Endometrium (tissue), 2 donors: ENCODE measurements around the gene KIF3A.

Source experiments
- FAIRE-seq: peaks from 2 replicates; lab custom pipeline; 2012; peaks lifted over from hg19 to GRCh38; lab: Jason Lieb, UNC
- donor health status: control.
- donor health status: control.

Gene KIF3A

GRCh38 chr5:132677682-132678400, 59.5 kb downstream of the KIF3A start:
- no peak for FAIRE-seq

DNA sequence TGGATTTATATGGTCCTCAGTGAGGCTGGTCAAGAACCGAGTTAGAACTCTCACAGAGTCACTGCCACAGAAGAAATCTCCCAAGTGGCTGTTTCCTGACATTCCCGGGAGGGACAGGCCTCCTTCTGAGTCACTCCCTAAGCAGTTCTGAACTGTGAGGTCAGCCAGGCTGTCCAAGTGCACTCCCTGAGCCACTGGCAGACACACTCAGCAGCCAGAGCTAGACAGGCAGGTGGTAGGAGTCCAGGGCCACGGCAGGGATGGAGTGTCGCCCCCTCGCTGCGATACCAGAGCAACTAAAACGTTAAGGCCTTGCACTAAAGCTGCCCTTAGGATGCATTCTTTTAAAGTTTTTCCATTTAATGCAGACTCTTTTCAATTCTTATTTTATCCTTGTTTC, 60.2 kb downstream of the KIF3A start:
- FAIRE-seq = no peak

- no peak for FAIRE-seq
These were observed 61.2 kb downstream of the KIF3A start for GRCh38 chr5:132675936-132676689.

- no peak for FAIRE-seq
These were observed 62.5 kb downstream of the KIF3A start for GRCh38 chr5:132674671-132675506.

GRCh38 chr5:132673939-132674630, 63.3 kb downstream of the KIF3A start, which contains the start of gene IL4:
TSS of gene IL4 (plus strand) at chr5:132673989. CDS start at chr5:132674051, 62 bp downstream.
- FAIRE-seq = no peak

- no peak for FAIRE-seq
These were observed 63.9 kb downstream of the KIF3A start for GRCh38 chr5:132673488-132673887.

DNA sequence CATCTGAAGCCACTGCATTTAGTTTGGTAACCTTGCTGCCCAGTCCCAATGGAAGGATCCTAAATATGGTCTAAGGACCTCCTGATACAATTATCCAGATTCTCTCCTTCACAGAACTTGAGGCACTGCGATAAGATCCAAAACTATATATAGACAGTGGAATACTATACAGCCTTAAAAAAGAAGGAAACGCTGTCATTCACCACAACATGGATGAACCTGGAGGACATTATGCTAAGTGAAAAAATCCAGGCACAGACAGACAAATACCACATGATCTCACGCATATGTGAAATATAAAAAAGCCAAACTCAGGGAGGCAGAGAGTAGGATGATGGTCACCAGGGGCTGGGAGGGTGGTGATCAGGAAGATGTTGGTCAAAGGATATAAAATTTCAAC, 66.3 kb downstream of the KIF3A start:
- no peak for FAIRE-seq

GRCh38 chr5:132669966-132670882, 67.1 kb downstream of the KIF3A start:
- no peak for FAIRE-seq

DNA sequence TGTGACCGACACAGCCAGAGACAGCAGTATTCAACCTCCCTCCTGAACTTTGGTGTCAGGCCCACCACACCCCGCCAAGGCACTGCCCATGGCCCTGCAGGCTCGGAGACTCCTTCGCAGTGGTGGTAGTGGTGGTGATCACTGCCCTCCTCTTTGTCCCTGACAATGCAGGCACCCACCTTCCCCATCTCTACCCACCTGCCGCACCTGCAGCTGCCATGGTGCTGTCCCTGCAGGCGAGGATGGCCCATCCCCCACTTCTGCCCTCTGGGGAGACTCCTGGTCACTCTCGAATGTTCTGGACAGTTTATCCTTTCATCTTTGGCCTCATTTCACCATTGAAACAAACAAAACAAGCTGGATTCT, 67.9 kb downstream of the KIF3A start:
- no peak for FAIRE-seq

GRCh38 chr5:132668706-132669454, 68.5 kb downstream of the KIF3A start:
- FAIRE-seq = no peak

- FAIRE-seq = no peak
These were observed 69.3 kb downstream of the KIF3A start for GRCh38 chr5:132667761-132668705.

DNA sequence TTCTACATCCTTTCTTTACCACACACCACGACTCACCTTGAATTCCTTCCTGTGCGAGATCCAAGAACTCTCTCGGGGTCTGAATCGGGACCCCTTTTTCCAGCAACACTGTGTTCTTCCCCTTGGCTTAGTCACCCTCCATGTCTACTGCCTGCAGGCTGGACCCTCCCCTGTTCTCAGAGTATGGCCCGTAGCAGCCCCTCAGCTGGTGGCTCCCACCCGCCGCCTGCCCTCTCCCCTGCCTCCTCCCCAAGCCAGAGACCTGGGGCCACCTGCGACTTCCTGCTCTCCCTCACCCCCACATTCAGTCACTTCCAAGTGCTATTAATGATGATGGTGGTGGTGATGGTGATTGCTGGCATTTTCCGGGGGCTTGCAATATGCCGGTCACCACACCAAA, 70.0 kb downstream of the KIF3A start:
- no peak for FAIRE-seq

- no peak for FAIRE-seq
These were observed 70.8 kb downstream of the KIF3A start for GRCh38 chr5:132666310-132667123.

GRCh38 chr5:132665574-132666080, 71.7 kb downstream of the KIF3A start:
- FAIRE-seq = no peak

DNA sequence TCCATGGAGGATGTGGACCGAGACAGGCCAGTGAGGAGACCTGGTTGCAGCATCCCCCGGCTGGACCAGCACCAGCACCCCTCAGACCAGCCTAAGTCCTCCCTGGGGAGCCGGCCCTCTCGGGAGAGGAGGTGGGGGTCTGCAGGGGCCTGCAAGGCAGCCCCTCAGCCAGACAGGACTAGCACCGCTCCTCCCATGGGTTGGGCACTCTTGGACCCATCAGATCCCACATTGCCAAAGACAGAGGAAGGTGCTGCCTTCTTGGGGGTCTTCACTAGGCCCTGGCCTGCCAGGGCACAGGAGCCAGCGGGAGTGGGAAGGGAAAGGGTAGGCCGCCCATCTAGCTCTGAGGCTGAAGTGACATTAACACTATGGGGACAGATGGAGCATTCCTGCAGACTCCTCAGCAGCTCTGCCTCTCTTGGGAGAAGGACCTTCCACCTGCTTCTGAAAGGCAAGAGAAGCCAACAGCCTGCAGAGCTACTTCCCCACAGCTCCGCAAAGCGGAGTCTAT, 72.6 kb downstream of the KIF3A start:
- no peak for FAIRE-seq

GRCh38 chr5:132663771-132664695, 73.3 kb downstream of the KIF3A start:
- no peak for FAIRE-seq
